Left ventricle myocardium superior (tissue), 1 donor: ENCODE results near the gene SLC13A5. TPM values are rescaled to one million over a fixed set of nuclear protein-coding genes. Genes with fewer than 3 reads are reported as not detected.

Experiments used
- ATAC-seq: fragments of 200-7000 bp; cut with Tn5 transposase; one replicate; pipeline ENCODE4 v1.9.1; 2020; ENCODE audit warnings: mild to moderate bottlenecking, moderate library complexity
- DNase-seq: peaks from one replicate; pipeline ENCODE4 v3.0.0-alpha.2; 2020
- intact Hi-C: fragments of 100-400 bp; cut with micrococcal nuclease; formaldehyde crosslinking; loops from one replicate; pipeline ENCODE4 v1.11.0; 2022
- microRNA-seq: library from miRNA; unstranded; fragments of <30 nt; microRNA quantifications from one replicate; pipeline ENCODE4 v1.2.0, GENCODE V29; 2020; ENCODE audit warnings: borderline number of aligned reads
- total RNA-seq: library from RNA; stranded (reverse); fragmentation: NEBNext Ultra II Directional; extraction: Animal tissue kit (Norgen Biotek cat#: 25700); gene quantifications from one replicate; pipeline ENCODE4 v1.2.1, GENCODE V29; 2021
- donor health status: DM: no; HTN: yes; CAD: no; lungs with severe emphysema.

The SLC13A5 gene
- total RNA-seq, 1 donor from 2014 or later: not detected

DNA sequence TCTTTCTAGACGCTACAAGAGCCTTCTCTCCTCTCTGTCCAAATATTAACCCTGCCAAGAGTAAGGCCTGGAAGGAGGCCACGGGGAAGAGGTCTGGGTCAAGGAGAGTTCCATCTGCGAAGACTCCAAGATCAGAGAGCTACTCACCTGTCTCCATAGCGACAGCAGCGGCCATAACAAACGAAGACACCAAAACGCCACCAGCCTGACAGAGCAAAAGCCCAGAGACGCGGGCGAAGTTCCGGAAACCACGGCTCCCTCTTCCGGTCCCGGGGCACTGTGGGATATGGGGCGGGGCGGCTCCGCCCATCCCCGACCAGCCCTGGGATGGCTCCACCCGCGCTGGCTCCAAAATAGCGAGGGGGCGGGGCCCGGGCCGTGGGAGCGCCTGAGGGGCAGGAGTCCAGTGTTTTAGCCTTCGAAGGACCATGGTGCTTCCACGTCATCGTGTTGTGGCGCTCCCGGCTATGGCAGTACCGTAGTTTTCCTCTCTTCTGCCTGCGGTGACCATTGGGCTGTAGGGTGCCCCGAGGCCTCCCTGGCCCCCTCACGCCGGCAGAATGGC is 61.7 kb downstream of the SLC13A5 start, which contains the start of the genes C17orf100 and MED31:
C17orf100 (plus strand) TSS at position 409 of the 565 bp plus-strand sequence; CDS start at position 561, 152 bp downstream.
MED31 (minus strand) TSS at position 252 of the 565 bp plus-strand sequence; CDS start at position 175, 77 bp downstream.
- peak; percentile 99 for ATAC-seq
- intact Hi-C loops: no loop called here
- DNase-seq: peak; percentile 97

DNA sequence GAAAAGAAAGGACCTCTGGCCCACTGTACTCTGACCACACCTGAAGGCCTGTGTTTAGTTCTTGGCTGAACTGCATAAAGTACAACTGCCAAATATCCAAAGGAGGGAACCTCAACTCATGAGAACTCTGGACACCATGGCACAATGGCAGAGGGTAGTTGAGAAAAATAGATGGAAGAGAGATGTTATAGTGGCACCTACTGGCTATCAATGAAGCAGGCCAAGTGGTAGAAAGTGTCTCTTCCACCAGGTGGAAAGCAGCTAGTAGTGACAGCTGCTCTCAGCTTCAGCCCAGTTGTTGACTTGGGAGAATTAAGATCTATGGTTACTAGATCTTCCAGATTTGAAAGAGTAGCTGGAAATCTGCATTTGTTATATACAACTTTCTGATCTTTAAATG is 65.0 kb downstream of the SLC13A5 start:
- intact Hi-C loops: no loop called here
- ATAC-seq (no peak), DNase-seq (no peak)

DNA sequence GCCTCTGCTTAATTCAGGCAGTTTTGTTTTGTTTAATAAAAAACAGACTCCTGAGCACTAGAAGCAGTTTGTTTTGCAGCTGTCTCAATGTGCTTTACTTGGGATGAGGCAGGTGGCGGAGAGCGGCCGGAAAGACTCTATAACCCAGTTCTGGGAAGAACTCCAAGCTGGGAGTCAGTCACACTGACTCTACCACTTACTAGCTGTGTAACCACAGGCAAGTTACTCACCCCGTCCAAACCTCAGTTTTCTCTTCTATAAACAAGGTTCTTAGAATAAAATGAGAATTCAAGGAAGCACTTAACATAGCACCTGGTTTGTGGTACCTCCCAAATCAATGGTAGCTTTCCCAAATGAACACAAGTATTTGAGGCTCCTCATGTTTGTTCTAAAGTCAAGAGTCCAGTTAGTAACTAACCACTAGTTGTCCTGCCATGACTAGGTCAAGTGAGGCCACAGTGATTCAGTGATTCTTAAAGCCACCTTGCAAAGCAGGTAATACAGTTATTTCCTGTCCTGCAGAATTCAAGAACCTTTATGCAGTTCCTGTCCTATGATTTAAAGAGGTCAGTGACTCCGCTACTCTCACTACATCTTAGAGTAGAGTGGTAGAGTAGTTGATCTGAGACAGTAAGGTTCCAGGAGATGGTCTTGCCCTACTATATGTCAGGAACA is 69.6 kb downstream of the SLC13A5 start:
- no peak for DNase-seq
- no peak for ATAC-seq
- intact Hi-C loops: no loop called here

DNA sequence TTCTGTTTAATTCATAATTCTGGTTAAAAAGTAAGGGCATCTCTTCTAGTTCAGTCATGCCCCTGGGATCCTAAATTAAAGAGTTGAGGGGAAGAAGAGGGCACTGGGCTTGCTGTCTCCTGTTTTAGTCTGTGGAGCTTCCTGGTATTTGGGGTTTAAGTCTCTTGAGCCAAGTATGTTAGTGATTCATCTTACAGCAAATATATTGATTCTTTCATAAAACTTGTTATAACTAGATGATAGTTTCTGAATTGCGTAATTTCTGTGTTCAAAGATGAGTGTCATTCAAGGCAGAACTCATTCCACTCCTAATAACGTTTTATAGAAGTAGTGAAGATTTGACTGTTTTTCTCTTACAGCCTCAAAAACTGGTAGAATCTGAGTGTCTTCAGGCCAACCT is 70.6 kb downstream of the SLC13A5 start:
- ATAC-seq (no peak), DNase-seq (no peak)
- intact Hi-C loops: no loop called here

DNA sequence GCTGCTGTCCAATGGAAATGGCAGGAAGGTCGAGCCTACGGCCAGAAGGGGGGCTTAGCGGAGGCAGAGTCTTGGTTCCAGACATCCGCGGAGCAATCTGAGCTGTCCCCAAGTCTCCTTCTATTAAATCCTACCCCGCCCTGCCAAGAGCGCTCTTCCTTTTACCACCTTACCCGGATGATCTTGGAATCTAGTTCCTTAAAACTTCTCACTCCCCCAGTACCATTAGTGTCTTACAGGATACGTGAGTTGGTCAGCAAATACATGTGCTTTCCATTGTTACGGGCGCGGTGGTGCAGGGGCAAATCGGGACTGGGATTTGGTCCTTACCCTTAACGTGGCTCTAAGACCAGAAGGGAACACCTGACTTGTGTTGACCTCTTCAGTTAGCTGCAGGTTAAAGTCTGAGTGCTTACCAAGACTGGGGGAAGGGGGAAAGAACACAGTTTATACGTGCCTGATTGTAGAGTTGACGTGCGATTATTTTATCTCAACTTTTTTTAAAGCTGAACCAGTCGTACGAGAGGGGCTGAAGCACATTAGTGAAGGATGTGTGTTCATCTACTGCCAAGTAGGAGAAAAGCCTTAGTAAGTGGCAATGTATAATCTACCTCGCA is 71.8 kb downstream of the SLC13A5 start:
- intact Hi-C loops: no loop called here
- DNase-seq (no peak), ATAC-seq (peak; percentile 7)

DNA sequence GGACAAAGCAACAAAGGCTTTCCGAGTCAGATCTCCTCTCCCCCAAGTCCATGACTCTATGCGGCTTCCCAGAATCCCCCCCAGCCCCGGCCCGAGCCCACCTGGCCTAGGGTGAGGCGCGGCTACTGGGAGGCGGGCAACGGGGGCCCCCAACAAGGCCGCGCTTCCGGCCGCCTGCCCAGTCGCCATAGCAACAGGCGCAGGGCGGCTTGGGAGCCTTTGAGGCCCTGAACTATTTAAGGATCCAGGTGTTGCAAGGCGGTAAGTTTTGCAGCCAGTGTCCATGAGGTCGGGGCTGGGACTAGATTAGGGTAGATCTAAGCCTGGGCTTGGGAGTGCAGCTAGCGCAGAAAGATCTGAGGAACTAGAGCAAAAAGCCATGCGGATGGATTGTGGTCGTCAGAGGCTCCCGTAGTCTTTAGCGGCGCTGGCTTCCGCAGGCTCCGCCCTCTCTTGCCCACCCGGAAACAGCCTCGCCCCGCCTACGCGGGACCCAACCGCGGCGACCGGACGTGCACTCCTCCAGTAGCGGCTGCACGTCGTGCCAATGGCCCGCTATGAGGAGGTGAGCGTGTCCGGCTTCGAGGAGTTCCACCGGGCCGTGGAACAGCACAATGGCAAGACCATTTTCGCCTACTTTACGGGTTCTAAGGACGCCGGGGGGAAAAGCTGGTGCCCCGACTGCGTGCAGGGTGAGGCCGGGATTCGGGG is 72.5 kb downstream of the SLC13A5 start, which contains the start of the genes KIAA0753 and TXNDC17:
KIAA0753 (minus strand) TSS at position 176 of the 711 bp plus-strand sequence. CDS start 5,608 bp downstream, outside the sequence.
TXNDC17 (plus strand) TSS at position 525 of the 711 bp plus-strand sequence; CDS start at position 548, 23 bp downstream.
- DNase-seq (peak; percentile 96), ATAC-seq (peak; percentile 98)
- intact Hi-C loops: no loop called here

DNA sequence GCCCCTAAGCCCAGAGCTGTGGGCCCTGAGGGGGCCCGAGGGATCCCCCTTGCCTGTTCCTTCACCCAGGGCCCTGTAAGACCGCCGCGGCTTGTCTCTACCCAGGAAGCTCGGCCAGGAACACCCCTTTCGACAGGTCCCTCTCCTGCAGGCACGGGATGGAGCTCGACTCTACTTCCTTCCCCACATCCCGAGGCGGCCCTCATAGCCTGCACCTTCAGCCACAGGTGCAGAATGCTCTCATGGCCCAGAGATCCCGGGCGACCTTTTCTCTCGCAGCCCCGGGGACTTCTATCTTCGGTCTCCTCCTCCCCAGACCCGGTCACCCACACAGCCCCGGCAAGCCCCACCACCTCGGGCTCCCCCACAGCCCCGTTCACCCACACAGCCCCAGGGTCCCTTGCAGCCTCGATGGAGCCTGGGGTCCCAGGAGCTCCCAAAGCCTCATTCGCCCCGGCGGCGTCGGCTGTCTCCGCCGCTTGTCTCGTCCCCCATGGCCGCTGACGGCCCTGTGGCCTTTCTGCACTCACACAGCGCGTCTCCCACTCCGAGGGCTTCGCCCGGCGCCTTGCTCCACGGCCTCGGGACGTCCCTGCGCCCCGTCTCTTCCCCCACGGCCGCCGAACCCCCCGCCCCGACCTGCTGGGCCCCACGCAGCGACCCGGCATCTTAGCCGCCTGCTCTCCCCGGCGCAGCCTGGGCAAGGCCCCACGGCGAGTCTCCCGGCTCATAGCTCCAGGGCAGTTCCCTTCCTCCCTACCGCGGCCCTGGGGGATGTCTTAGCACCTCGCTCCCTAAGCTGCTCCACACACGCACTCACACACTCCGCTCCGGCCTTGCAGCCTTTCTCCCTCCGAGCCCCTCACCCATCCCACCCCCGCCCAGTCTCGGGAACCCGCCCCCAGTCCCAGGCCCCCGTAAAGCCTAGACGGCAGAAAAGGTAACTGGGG is 73.3 kb downstream of the SLC13A5 start:
- intact Hi-C loops: no loop called here
- DNase-seq (peak; percentile 53), ATAC-seq (peak; percentile 49)

DNA sequence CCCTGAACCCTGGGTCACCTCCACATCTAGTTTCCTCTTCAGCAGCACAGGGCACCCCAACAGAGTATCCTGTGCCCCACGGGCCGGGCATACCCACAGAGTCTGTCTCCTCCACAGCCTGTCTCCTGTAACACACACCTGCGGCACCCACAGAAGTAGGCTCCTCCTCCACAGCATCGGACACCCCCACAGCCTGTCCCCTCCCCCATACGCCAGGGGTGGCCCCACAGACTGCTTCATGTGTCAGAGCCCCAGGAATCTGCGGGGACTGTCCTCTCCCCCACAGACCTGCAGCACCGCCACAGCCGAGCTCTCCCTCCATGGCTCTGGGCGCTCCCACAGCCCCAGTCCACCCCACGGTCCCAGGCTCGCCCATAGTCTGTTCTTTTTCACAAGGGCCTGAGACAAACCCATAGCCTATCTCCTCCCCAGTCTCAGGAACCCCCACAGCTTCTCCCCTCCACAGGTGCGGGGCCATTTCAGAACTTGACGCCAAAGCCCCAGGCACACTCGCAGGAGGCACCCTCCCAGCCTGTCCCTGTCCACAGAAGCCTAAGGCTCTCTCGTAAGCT is 74.1 kb downstream of the SLC13A5 start:
- intact Hi-C loops: no loop called here
- DNase-seq (no peak), ATAC-seq (no peak)

DNA sequence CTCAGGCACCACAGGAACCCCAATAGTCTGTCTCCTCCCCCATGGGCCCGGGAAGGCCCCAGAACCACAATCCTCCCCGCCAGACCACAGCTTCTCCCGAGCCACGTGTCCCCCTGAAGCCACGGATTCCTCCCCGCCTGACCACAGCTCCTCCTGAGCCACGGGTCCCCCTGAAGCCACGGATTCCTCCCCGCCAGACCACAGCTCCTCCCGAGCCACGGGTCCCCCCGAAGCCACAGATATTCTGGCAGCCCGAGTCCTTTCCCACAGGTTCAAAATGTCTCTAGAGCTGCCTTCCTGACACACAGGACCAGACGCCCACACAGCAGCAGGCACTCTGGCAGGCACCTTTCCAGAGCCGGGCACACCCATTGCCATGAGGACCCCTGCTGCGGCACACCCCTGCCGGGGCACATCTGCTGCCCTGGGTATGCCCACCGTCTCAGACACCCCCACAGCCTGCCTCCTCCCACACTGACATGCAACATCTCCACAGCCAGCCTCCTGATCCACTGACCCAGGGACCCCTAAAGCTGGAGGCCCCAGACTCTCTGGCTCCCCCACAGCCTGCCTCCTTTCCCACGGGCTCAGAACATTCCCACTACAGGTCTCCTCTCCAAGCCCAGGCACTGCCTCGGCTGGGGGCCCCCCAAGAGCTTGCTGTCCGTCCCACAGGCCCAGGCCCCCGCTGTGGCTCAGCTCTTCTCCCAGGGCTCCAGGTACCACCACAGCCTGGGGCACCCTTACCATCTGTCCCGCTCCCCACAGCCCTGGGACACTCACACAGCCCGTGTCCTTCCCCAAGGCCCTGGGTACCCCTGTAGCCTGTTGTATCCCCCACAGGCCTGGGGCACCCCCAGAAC is 74.9 kb downstream of the SLC13A5 start:
- intact Hi-C loops: no loop called here
- no peak for DNase-seq
- ATAC-seq: no peak

DNA sequence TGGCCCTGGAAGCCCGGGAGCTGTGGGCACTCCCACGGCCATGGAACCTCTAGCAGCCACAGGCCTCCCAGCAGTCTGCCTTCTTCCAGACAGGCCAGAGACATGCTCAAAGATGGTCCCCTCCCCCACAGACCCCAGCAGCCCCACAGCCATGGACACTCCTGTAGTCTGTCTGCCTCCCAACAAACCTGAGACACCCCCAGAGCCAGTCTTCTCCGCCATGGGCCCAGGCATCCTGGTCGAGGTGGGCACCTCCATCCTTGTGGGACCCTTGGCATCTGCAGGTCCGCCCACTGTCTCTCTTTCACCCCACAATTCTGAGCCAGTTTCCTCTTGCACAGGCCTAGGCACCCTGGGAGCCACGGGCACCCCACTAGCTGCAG is 75.7 kb downstream of the SLC13A5 start:
- DNase-seq (no peak), ATAC-seq (no peak)
- intact Hi-C loops: no loop called here

DNA sequence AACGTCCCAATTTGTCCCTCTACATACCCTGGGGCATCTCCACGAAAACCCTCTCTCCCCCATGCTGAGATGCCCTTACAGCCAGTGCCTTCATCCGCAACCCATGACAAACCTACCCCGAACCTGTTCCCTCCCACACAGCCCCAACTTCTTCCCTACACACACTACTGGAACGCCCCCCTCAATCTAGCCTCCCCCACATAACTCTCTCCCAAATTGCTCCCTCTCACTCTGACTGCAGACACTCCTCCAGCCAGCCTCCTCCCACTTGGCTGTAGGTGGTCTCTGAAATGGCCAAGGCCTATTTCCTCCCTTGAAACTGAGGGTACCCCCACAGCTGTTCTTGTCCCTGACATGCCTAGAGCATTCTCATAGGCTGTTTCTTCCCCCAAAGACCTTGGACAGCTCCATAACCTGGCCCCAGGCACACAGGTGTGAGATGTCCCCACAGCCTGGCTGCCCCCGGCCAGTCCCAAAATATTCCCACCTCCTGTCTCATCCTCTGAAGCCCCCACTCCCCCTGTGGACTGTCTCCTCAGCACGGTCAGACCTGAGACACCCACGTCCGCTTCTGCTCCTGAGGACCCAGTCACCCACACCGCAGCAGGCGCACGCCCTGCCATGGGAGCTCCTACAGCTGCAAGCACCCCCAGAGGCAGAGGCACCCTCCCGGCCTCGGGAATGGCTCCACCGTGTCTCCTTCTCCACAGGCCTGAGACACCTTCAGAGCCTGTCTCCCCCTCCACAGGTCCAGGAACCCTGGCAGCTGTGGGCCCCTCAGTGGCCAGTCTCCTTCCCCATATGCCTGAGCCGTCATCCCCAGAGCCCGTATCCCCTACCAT is 76.3 kb downstream of the SLC13A5 start:
- DNase-seq: no peak
- no peak for ATAC-seq
- intact Hi-C loops: no loop called here

DNA sequence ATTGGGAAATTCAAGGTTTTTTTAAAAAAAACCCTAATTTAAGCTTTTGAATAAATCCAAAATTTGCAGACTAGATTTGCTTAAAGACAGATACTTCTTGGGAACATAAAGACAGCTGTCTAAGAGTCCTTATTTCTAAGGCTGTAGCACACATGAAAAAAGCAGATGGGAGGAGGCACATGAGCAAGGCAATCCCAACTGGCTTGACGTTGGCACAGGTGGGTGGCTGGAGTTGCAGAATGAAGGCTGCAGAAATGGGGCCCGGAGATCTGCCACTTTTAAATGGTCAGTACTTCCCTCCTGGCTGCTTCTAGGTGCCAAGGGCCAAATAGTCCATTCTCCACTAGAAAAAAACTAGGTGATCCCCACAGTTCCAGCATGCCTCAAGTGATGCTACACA is 77.1 kb downstream of the SLC13A5 start:
- DNase-seq (no peak), ATAC-seq (no peak)
- intact Hi-C loops: no loop called here

Small RNAs within 50 kb of the gene (microRNA-seq; reads per million reads assigned to microRNA genes)
- gene MIR4520-1: not detected
- not detected for gene MIR4520-2

Other genes with a start within 250 kb of the SLC13A5 start
- gene PITPNM3, start 156.8 kb downstream of the SLC13A5 start, total RNA-seq: 0.59 TPM
- gene KIAA0753, start 72.7 kb downstream of the SLC13A5 start, total RNA-seq: 4.5 TPM
- 47.2 TPM for gene TXNDC17, start 72.3 kb downstream of the SLC13A5 start, total RNA-seq
- 14.3 TPM for gene MED31, start 61.8 kb downstream of the SLC13A5 start, total RNA-seq
- gene C17orf100, start 61.6 kb downstream of the SLC13A5 start, total RNA-seq: 0.47 TPM
- gene XAF1, start 42.7 kb upstream of the SLC13A5 start, total RNA-seq: 18.7 TPM
- gene FBXO39, start 62.8 kb upstream of the SLC13A5 start, total RNA-seq: not detected
- gene TEKT1, start 118.4 kb upstream of the SLC13A5 start, total RNA-seq: not detected